Fibroblast of peridontal ligament (primary cell): ENCODE results near the gene MICAL2.
A peak's percentile ranks its signal among the peaks of the same experiment; 100 is the strongest.

Source experiments
- DNase-seq: peaks from one replicate; pipeline ENCODE4 v3.0.0-alpha.2; 2010; ENCODE audit errors: extremely low read depth

The MICAL2 gene

DNA sequence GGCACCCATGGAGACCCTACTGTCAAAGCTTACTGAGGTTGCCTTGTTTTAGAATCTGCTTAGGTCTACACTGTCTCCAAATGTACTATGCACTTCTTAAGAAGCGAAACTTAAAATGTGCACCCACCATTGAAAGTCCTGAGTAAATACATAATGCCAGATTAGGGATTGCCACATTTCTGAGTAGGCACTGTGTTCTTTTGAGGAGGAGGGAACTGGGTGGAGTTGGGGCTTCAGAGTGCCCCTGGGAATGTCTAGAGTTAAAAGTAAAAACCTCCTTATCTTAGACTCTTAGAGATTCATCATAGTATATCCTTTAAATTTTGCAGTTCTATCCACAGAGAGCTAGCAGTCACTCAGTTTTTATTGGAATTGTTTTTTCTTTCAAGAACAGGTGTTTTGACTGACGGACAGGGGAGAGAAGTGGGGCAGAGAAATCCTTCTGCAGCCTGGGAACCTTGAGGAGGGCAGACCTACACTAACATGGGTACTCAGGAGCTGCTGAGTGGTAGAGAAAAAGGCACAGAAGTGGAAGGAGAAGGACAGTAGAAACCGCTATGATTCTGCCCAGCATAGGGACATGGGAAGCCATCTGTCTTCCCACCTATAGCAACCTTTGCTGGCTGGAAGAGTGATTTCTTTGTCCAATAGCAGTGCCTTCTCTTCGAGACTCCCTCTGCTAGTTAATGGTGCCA is 33.4 kb upstream of the MICAL2 start:
- DNase-seq = no peak

GRCh38 chr11:12077535-12078280 is 32.7 kb upstream of the MICAL2 start:
- peak; percentile 48 for DNase-seq

DNA sequence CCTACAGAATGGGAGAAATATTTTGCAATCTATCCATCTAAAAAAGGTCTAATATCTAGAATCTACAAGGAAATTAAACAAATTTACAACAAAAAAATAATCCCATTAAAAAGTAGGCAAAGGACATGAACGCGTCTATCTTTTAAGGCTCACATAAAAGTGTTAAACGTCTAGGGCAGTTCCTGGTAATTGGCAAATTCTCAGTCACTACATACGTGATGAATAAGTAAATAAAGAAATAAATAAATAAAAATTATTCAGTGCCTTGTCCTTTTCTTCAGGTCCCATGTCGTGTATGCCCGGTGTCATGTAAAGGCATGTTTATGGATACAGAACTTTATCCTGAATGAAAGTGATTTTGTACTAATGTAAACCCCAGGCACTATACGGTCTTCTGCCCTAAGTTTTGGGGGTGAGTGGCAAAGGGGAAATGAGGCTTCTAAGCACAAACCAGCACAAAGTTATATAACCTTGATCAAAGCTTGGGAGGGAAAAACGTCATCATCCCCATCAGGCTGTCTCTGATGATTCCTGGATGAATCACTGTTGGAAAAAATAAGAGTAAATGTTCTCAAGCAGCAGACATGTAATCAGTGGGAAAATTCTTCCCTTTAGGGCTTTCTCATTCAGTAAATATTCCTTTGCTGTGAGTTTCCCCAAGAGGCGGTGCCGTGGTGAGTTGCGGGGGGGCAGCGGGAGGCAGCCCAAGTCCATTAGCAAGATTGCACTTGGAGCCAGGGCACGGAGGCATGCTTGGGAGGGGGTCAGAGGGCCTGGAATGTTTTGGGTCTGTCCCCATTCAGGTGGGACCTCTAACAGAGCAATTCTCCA is 30.4 kb upstream of the MICAL2 start:
- DNase-seq = peak; percentile 100

DNA sequence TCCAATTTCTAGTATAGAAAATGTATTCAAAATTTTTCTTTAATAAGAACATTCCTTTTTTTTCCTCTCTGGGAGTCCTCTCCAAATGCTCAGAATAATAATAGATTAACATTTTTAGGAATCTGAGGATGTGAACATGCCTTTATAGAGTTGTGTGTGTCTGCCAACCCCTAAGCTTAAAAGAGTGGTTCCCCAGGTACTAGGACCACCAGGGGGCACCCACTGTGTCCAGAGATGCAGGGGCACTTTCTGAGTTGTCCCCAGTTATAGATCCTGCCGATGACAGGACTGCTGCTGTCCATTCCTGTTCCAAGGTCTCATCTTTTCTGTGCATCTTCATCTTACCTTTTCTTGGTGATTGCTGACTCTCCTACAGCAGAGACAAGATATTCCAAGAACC is 27.0 kb upstream of the MICAL2 start:
- no peak for DNase-seq

DNA sequence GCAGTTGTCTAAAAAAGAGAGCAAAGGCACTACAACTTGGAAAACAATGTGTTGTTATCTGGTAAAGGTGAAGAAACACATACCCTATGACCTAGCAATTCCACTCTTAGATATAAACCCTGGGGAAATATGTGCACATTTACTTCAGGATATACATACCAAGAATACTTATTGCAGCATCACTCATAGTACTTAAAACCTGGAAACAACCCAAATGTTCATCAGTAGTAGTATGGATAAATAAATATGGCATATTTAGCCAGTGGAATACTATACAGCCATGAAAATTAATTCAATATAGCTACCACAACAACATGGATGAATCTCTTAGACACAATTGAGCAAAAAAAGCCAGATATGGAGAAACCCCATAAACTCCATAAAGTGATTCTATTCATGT is 26.1 kb upstream of the MICAL2 start:
- no peak for DNase-seq

- peak; percentile 73 for DNase-seq
These were observed 24.8 kb upstream of the MICAL2 start for GRCh38 chr11:12085371-12086251.

GRCh38 chr11:12086271-12087074 is 23.9 kb upstream of the MICAL2 start:
- DNase-seq = peak; percentile 96

DNA sequence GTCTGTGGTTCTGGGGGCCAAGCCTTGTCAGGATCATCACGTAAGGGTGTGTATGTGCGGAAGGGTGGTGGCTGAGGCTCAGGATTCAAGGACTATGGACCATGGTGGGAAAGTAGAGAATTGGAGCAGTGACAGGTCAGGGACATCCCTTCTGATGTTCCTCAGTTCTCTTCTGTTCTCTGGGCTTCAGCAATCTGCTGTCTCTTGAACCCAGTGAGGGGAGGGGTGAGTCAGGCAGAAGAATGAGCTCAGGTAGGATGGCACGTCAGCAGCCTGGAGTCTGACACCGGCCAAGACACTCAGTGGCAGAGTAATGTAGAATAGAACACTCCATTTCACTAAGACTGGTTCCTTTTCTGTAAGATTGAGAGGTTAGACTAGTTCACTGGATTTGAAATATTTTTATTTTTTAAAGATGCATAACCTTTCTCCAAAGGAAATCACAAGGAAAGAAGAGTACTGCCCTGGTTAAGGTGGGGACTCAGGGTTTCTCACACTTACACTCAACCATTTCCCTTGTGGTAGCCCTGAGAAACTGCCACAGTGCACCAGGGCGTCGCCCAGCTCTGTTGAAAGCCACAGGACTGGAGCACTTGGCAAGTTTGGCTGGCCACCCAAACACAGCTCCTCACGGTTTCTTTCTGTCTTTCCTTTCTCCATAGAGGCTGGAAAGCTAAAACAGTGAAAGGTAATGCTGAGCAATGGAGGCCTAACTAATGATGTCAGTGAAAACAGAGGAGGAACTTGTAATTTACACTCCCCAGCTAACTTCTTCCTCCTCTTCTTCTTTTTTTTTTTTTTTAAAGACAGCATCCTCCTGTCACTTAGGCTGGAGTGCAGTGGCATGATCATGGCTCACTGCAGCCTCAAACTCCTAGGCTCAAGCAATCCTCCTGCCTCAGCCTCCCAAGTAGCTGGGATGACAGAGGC is 23.1 kb upstream of the MICAL2 start:
- peak; percentile 76 for DNase-seq

GRCh38 chr11:12088047-12088481 is 22.3 kb upstream of the MICAL2 start:
- DNase-seq = peak; percentile 79

DNA sequence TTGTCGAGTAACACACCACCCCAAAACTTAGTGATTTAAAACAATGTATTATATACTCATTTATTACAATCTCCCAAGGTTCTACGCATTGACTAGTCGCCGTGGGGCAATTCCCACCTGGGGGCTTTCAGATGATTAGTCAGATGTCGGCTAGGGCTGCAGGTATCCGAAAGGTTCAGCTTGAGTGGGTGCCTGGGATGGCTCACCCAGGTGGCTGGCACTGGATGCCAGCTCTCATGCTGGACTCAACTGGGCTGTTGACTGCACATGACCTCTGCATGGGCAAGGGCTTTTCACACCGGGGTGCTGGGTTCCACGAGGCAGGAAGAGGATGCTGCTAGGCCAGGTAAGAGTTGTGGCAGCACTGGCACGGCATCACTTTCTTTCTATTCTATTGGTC is 21.9 kb upstream of the MICAL2 start:
- DNase-seq = no peak

DNA sequence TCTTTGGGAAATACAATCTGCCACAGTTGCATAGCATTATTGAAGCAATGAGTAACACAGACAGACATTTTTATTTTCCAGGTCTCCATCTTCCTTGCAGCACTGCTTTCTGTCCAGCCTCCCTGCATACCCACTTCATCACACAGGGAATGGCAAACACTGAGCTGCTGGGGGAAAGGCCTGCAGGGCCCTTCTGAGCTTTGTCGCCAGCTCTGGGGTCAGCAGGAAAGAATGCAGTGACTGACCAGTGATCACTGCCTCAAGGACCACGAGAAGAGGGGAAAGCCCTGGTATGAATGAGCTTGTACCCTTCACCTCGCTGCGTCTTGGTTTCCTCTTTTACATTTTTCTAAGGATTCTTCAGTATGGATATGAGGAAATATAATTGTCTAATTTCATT is 21.3 kb upstream of the MICAL2 start:
- DNase-seq = no peak

- DNase-seq = no peak
These were observed 20.9 kb upstream of the MICAL2 start for GRCh38 chr11:12089473-12089872.

- DNase-seq = peak; percentile 53
These were observed 20.3 kb upstream of the MICAL2 start for GRCh38 chr11:12090061-12090591.

- DNase-seq = no peak
These were observed 19.6 kb upstream of the MICAL2 start for GRCh38 chr11:12090761-12091258.

DNA sequence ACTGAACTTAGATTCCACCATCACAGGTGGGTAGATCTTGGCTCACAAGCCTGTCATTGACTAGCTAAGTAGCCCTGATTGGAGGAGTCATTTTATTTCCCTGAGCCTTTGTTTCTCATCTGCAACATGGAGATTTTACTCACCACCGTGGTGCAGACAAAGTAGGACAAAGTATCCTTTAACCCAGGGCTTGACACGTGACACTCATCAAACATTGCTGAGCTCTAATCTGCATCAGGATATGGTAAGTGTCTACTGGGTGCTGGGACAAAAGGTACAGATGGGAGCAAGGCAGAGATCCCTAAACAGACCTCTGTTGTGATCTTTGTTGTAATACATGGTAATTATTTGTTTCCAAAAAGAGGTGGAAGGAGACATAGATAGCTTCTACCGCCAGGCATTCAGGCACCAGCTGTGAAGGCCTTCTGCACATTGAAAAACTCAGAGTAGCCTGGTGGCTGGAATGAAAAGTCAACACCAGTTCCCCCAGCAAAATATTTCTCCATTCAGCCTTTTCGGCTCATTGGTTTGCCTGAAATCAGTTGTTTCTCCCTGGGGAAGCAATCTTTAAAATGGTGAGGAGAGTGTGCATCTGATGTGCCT is 18.3 kb upstream of the MICAL2 start:
- no peak for DNase-seq

DNA sequence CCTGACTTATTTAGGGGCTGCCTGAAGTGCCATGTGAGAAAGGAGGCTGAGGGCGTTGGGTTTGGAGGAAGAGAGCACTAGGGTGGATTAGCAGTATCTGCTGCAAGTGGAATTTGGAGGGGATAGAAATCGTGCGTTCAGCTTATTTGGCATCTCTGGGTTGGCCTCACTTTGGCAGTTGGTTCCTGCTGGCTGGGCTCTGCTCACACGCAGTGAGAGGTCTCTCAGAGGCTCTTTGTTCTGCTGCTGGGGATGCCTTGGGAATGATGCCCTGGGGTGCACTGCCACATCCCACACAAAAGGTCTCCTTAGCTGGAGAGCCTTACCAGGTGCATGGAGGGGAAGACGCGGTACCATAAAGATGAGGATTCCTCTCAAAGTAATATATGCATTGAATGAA is 17.7 kb upstream of the MICAL2 start:
- DNase-seq = no peak

- DNase-seq = no peak
These were observed 15.3 kb upstream of the MICAL2 start for GRCh38 chr11:12094872-12095800.

- no peak for DNase-seq
These were observed 13.2 kb upstream of the MICAL2 start for GRCh38 chr11:12097219-12097618.
